Heart left ventricle (tissue), 16 donors: ENCODE measurements around the gene OSBPL10. TPM values are rescaled to one million over a fixed set of nuclear protein-coding genes. Genes with fewer than 3 reads are reported as not detected.
"Not testable (repeated sequence)": the region's sequence is repeated elsewhere in the genome, so short reads cannot be mapped to it uniquely, and the experiment has no call there.

Experiments used
- ATAC-seq, 4 donors: fragments of 200-7000 bp; cut with Tn5 transposase; one replicate each; pipeline ENCODE4 v1.9.1; 2020 to 2022; ENCODE audit warnings: moderate library complexity in 4 of 4, mild to moderate bottlenecking in 3 of 4, moderate number of reproducible peaks in 1 of 4
- DNase-seq, 5 donors: peaks; one replicate each; pipeline ENCODE4 v3.0.0-alpha.2; 2020
- H3K27ac ChIP-seq, 12 donors: fragments of 200-600 bp; sonication (generic) in 4 of 12; one replicate each; pipeline versions ENCODE4 v1.5.0 to v1.8.0; 2016 to 2022; ENCODE audit warnings: mild to moderate bottlenecking in 2 of 12
- H3K27me3 ChIP-seq, 9 donors: fragments of 200-600 bp; sonication (generic) in 2 of 9; one replicate each; pipeline versions ENCODE4 v1.5.1 to v1.8.0; 2016 to 2022; ENCODE audit warnings: mild to moderate bottlenecking in 3 of 9
- H3K36me3 ChIP-seq, 9 donors: fragments of 200-600 bp; sonication (generic) in 2 of 9; one replicate each; pipeline versions ENCODE4 v1.5.0 to v1.8.0; 2018 to 2022; ENCODE audit warnings: mild to moderate bottlenecking in 2 of 9
- H3K4me1 ChIP-seq, 12 donors: fragments of 200-600 bp; sonication (generic) in 4 of 12; one replicate each; pipeline versions ENCODE4 v1.5.0 to v1.8.0; 2016 to 2022; ENCODE audit warnings: mild to moderate bottlenecking in 3 of 12
- H3K4me3 ChIP-seq, 12 donors: fragments of 200-600 bp; sonication (generic) in 4 of 12; one replicate each; pipeline versions ENCODE4 v1.5.0 to v1.8.0; 2017 to 2022; ENCODE audit warnings: mild to moderate bottlenecking in 9 of 12, moderate library complexity in 4 of 12
- H3K9me3 ChIP-seq, 12 donors: fragments of 200-600 bp; sonication (generic) in 4 of 12; one replicate each; pipeline versions ENCODE4 v1.5.0 to v1.8.0; 2016 to 2022; ENCODE audit warnings: mild to moderate bottlenecking in 1 of 12
- CTCF ChIP-seq, 12 donors: fragments of 200-600 bp; sonication (generic) in 4 of 12; IDR thresholded peaks; one replicate each; pipeline versions ENCODE4 v1.5.0 to v1.8.0; 2018 to 2022; ENCODE audit warnings: antibody characterized with exemption in 12 of 12, mild to moderate bottlenecking in 5 of 12
- POLR2A ChIP-seq, 2 donors: fragments of 450-650 bp; IDR thresholded peaks; one replicate each; pipeline ENCODE4 v1.6.1; 2017; ENCODE audit warnings: antibody characterized with exemption in 2 of 2, mild to moderate bottlenecking in 2 of 2, moderate library complexity in 2 of 2
- WGBS, 4 donors: extraction: QIAGEN DNeasy Blood & Tissue Kit in 2 of 4; methylation state at CpG; one replicate each; pipeline versions ENCODE4 v1.1.5 to v1.1.7; 2013 to 2018; 5-methylcytosine and 5-hydroxymethylcytosine counted together
- intact Hi-C, 10 donors: fragments of 100-400 bp; cut with DNase I; formaldehyde crosslinking; loops; one replicate each; pipeline versions ENCODE4 v1.11.1 to v1.14.2; 2022
- polyA plus RNA-seq, 2 donors: library from polyadenylated mRNA; stranded (reverse); fragments of 200-250 nt; gene quantifications; one replicate each; pipeline ENCODE4 v1.2.3, GENCODE V29; 2013
- total RNA-seq, 9 donors: library from RNA; depleted of rRNA in 2 of 9; stranded (reverse); fragments of >200 nt in 2 of 9; fragmentation: NEBNext Ultra II Directional in 3 of 9; extraction: Animal tissue kit (Norgen Biotek cat#: 25700) in 3 of 9; gene quantifications; one replicate each; pipeline versions ENCODE4 v1.1.0 to v1.2.4, GENCODE V29; 2016 to 2023
- donor health status: ischemic (EF 13 %, LVEDD 7.1; RV severe dilation, severe dysfunction).
- donor health status: healthy with polysubstance abuse.
- donor health status: DM: no; HTN: yes; CAD: no.
- donor health status: DM: no; HTN: no; CAD: no.
- donor health status: ischemic (EF 25% LVEDD 6.9; RV normal size, moderate dysfunction).
- donor health status: ischemic (EF 25% LVEDD 5.7; RV mildly dilated, moderate dysfunction).
- donor health status: healthy.
- donor health status: DM: yes; HTN: yes; CAD: no.
- donor health status: ischemic (EF 35%, LVEDD 5.7; RV mildly dilated, moderate dysfunction).
- donor health status: nonischemic (EF 11% LVEDD 7.7; RV severe dilation, severe dysfunction).
- donor health status: DM: yes; HTN: yes; CAD: no.
- donor health status: PGD.
- donor health status: ischemic (EF 29% LVEDD 5.4; RV normal size, mild dysfunction).
- donor health status: nonischemic (EF 23%, LVEDD 6.1; RV moderate dilation, normal function).

Gene OSBPL10
- total and polyA plus RNA-seq, 11 donors = 1.3 to 12.7 (median 3.9) TPM

GRCh38 chr3:31868236-31868635 lies 112.8 kb downstream of the OSBPL10 start:
- H3K36me3 ChIP-seq = no peaks in the 10 kb centered on the region
- no peaks in the 10 kb centered on the region for H3K27me3 ChIP-seq
- H3K4me1 ChIP-seq = no peaks in the 10 kb centered on the region
- 77 to 90% (median 83%) methylated on average over 5 of the region's 5 CpGs for WGBS, 4 donors
- ATAC-seq (no peak), DNase-seq (no peak)
- no peak overlapping the region for H3K27ac ChIP-seq
- no peaks in the 10 kb centered on the region for H3K9me3 ChIP-seq
- H3K4me3 ChIP-seq = no peak overlapping the region
- no peak for TF ChIP-seq POLR2A (IDR thresholded peaks at IDR 0.05)
- no peak for TF ChIP-seq CTCF (IDR thresholded peaks at IDR 0.05)
- intact Hi-C loops = no loop called here

- no peak for ATAC-seq
- Histone ChIP-seq H3K4me3 (no peak overlapping the region), H3K27me3 (no peaks in the 10 kb centered on the region), H3K36me3 (no peaks in the 10 kb centered on the region), H3K9me3 (no peaks in the 10 kb centered on the region), H3K4me1 (no peaks in the 10 kb centered on the region), H3K27ac (no peak overlapping the region)
- no peak for DNase-seq
- 89 to 96% (median 94%) methylated on average over 2 of the region's 2 CpGs for WGBS, 4 donors
- no peak for TF ChIP-seq POLR2A (IDR thresholded peaks at IDR 0.05)
- no peak for TF ChIP-seq CTCF (IDR thresholded peaks at IDR 0.05)
- intact Hi-C loops = no loop called here
Observed at GRCh38 chr3:31862666-31863279, 118.3 kb downstream of the OSBPL10 start.

GRCh38 chr3:31861826-31862225 lies 119.2 kb downstream of the OSBPL10 start:
- TF ChIP-seq CTCF (IDR thresholded peaks at IDR 0.05) (no peak), POLR2A (IDR thresholded peaks at IDR 0.05) (no peak)
- DNase-seq (no peak), ATAC-seq (no peak)
- no peaks in the 10 kb centered on the region for H3K9me3 ChIP-seq
- intact Hi-C loops = no loop called here
- no peaks in the 10 kb centered on the region for H3K27me3 ChIP-seq
- H3K36me3 ChIP-seq = no peaks in the 10 kb centered on the region
- no peaks in the 10 kb centered on the region for H3K4me1 ChIP-seq
- WGBS, 4 donors = 78 to 92% (median 88%) methylated on average over 5 of the region's 5 CpGs
- no peak overlapping the region for H3K27ac ChIP-seq
- no peak overlapping the region for H3K4me3 ChIP-seq

- H3K9me3 ChIP-seq, H3K4me1 ChIP-seq, H3K4me3 ChIP-seq, H3K36me3 ChIP-seq, DNase-seq, H3K27me3 ChIP-seq, ATAC-seq, H3K27ac ChIP-seq, intact Hi-C loops: not testable (repeated sequence)
- 96 to 98% (median 97%) methylated on average over 4 of the region's 4 CpGs for WGBS, 4 donors
Observed at GRCh38 chr3:31860642-31861041, 120.4 kb downstream of the OSBPL10 start.

- 86 to 98% (median 93%) methylated on average over 6 of the region's 6 CpGs for WGBS, 4 donors
- TF ChIP-seq CTCF (IDR thresholded peaks at IDR 0.05) (no peak), POLR2A (IDR thresholded peaks at IDR 0.05) (no peak)
- Histone ChIP-seq H3K27me3 (no peaks in the 10 kb centered on the region), H3K4me1 (no peaks in the 10 kb centered on the region), H3K4me3 (no peak overlapping the region), H3K27ac (no peak overlapping the region), H3K9me3 (no peaks in the 10 kb centered on the region), H3K36me3 (no peaks in the 10 kb centered on the region)
- ATAC-seq (no peak), DNase-seq (no peak)
- intact Hi-C loops = no loop called here
Observed at GRCh38 chr3:31859245-31859644, 121.8 kb downstream of the OSBPL10 start.
